OCI-LY1 (cell line): Measurements from ENCODE around the gene ARF6.
A peak's percentile ranks its signal among the peaks of the same experiment; 100 is the strongest.
"Not testable (repeated sequence)": the region's sequence is repeated elsewhere in the genome, so short reads cannot be mapped to it uniquely, and the experiment has no call there.

Experiments used
- H2AFZ ChIP-seq: fragments of 200-600 bp; sonication (generic), shearing (Covaris generic); 2 replicates; pipeline ENCODE4 v1.6.0; 2014; ENCODE audit warnings: antibody characterized with exemption, mild to moderate bottlenecking, low read length
- H3F3A ChIP-seq: fragments of 200-600 bp; sonication (generic), shearing (Covaris generic); 2 replicates; pipeline ENCODE4 v1.6.0; 2014; ENCODE audit warnings: mild to moderate bottlenecking, antibody characterized with exemption, low read length, moderate library complexity; ENCODE audit not compliant: insufficient read depth
- H3K27ac ChIP-seq: fragments of 200-600 bp; sonication (generic); 2 replicates; pipeline ENCODE4 v1.5.1; 2014; ENCODE audit warnings: low read length, mixed run types, mild to moderate bottlenecking, low read depth; ENCODE audit not compliant: poor library complexity, severe bottlenecking
- H3K27me3 ChIP-seq: fragments of 200-600 bp; sonication (generic); 2 replicates; pipeline ENCODE4 v1.6.0; 2014; ENCODE audit warnings: antibody characterized with exemption, mild to moderate bottlenecking, low read length, moderate library complexity; ENCODE audit not compliant: insufficient read depth
- H3K36me3 ChIP-seq: fragments of 200-600 bp; sonication (generic); 2 replicates; pipeline ENCODE4 v1.6.1; 2014; ENCODE audit warnings: mild to moderate bottlenecking, antibody characterized with exemption, low read length, moderate library complexity, mixed read lengths; ENCODE audit not compliant: insufficient read depth
- H3K4me1 ChIP-seq: fragments of 200-600 bp; sonication (generic); 2 replicates; pipeline ENCODE4 v1.5.1; 2014; ENCODE audit warnings: mild to moderate bottlenecking, low read length, moderate library complexity; ENCODE audit not compliant: insufficient read depth, severe bottlenecking
- H3K4me2 ChIP-seq: fragments of 200-600 bp; sonication (generic), shearing (Covaris generic); 2 replicates; pipeline ENCODE4 v1.6.1; 2014; ENCODE audit warnings: low read length
- H3K4me3 ChIP-seq: fragments of 200-600 bp; sonication (generic); 2 replicates; pipeline ENCODE4 v1.5.1; 2014; ENCODE audit warnings: low read length, low read depth, mild to moderate bottlenecking, mixed read lengths; ENCODE audit not compliant: poor library complexity, severe bottlenecking
- H3K79me2 ChIP-seq: fragments of 200-600 bp; shearing (Covaris generic); 2 replicates; pipeline ENCODE4 v1.6.1; 2016; ENCODE audit warnings: mixed run types, low read length, mixed read lengths; ENCODE audit not compliant: insufficient read depth
- H3K9ac ChIP-seq: fragments of 200-600 bp; sonication (generic), shearing (Covaris generic); 2 replicates; pipeline ENCODE4 v1.6.1; 2014; ENCODE audit warnings: mild to moderate bottlenecking, low read length, mixed read lengths
- H3K9me2 ChIP-seq: fragments of 200-600 bp; sonication (generic), shearing (Covaris generic); 2 replicates; pipeline ENCODE4 v1.6.1; 2014; ENCODE audit warnings: low read depth, mild to moderate bottlenecking, low read length, mixed read lengths
- H3K9me3 ChIP-seq: fragments of 200-600 bp; shearing (Covaris generic); 2 replicates; pipeline ENCODE4 v1.6.1; 2014; ENCODE audit warnings: low read length, mixed read lengths
- H4K20me1 ChIP-seq: fragments of 200-600 bp; sonication (generic), shearing (Covaris generic); 2 replicates; pipeline ENCODE4 v1.6.0; 2016; ENCODE audit warnings: mild to moderate bottlenecking, low read length; ENCODE audit not compliant: insufficient read depth
- EZH2 ChIP-seq: fragments of 200-600 bp; sonication (generic), shearing (Covaris generic); IDR thresholded peaks from 2 replicates; pipeline ENCODE4 v1.8.0; 2017; ENCODE audit warnings: borderline replicate concordance, mixed run types, mild to moderate bottlenecking, antibody characterized with exemption, low read length, moderate library complexity, mixed read lengths
- TF ChIP-seq, protein P1 (sequence below): fragments of 200-600 bp; sonication (generic), shearing (Covaris generic); IDR thresholded peaks from 2 replicates; pipeline ENCODE4 v1.5.1; 2017; ENCODE audit warnings: mild to moderate bottlenecking, antibody characterized with exemption, low read length, moderate library complexity, mixed read lengths

Gene ARF6

GRCh38 chr14:49892301-49892635, 614 bp upstream of the ARF6 start:
- peaks cover 41% of the 10 kb centered on the region for H3K4me1 ChIP-seq
- no peak for TF ChIP-seq EZH2
- TF ChIP-seq, protein P1, sequence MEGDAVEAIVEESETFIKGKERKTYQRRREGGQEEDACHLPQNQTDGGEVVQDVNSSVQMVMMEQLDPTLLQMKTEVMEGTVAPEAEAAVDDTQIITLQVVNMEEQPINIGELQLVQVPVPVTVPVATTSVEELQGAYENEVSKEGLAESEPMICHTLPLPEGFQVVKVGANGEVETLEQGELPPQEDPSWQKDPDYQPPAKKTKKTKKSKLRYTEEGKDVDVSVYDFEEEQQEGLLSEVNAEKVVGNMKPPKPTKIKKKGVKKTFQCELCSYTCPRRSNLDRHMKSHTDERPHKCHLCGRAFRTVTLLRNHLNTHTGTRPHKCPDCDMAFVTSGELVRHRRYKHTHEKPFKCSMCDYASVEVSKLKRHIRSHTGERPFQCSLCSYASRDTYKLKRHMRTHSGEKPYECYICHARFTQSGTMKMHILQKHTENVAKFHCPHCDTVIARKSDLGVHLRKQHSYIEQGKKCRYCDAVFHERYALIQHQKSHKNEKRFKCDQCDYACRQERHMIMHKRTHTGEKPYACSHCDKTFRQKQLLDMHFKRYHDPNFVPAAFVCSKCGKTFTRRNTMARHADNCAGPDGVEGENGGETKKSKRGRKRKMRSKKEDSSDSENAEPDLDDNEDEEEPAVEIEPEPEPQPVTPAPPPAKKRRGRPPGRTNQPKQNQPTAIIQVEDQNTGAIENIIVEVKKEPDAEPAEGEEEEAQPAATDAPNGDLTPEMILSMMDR, result no peak
- H3K27me3 ChIP-seq, result no peaks in the 10 kb centered on the region
- no peaks in the 10 kb centered on the region for H3K9me3 ChIP-seq
- peaks cover 43% of the 10 kb centered on the region for H3K79me2 ChIP-seq
- H3K4me3 ChIP-seq, result peak overlapping the region; percentile 92
- H3K27ac ChIP-seq, result peak overlapping the region; percentile 91
- H3K4me2 ChIP-seq, result peak overlapping the region; percentile 72
- H4K20me1 ChIP-seq, result no peaks in the 10 kb centered on the region
- peak overlapping the region; percentile 99 for H3K9ac ChIP-seq
- H2AFZ ChIP-seq, result no peak overlapping the region
- H3F3A ChIP-seq, result no peaks in the 10 kb centered on the region; the same call in 1 of the 2 replicates
- peaks cover 42% of the 10 kb centered on the region for H3K36me3 ChIP-seq
- no peaks in the 10 kb centered on the region for H3K9me2 ChIP-seq

- H4K20me1 ChIP-seq, result no peaks in the 10 kb centered on the region
- H3K27me3 ChIP-seq, result no peaks in the 10 kb centered on the region
- peaks cover 55% of the 10 kb centered on the region for H3K79me2 ChIP-seq
- peaks cover 54% of the 10 kb centered on the region for H3K4me1 ChIP-seq
- H3F3A ChIP-seq, result no peaks in the 10 kb centered on the region; the same call in 1 of the 2 replicates
- TF ChIP-seq EZH2, result no peak
- TF ChIP-seq, protein P1, result no peak
- peak overlapping the region; percentile 82 for H3K27ac ChIP-seq
- H3K9me3 ChIP-seq, result no peaks in the 10 kb centered on the region
- no peak overlapping the region for H2AFZ ChIP-seq
- H3K4me2 ChIP-seq, result peak overlapping the region; percentile 93
- peak overlapping the region; percentile 92 for H3K4me3 ChIP-seq
- peaks cover 53% of the 10 kb centered on the region for H3K36me3 ChIP-seq
- H3K9ac ChIP-seq, result peak overlapping the region; percentile 99
- H3K9me2 ChIP-seq, result no peaks in the 10 kb centered on the region
Observed at GRCh38 chr14:49893309-49894213, 679 bp downstream of the ARF6 start.

DNA sequence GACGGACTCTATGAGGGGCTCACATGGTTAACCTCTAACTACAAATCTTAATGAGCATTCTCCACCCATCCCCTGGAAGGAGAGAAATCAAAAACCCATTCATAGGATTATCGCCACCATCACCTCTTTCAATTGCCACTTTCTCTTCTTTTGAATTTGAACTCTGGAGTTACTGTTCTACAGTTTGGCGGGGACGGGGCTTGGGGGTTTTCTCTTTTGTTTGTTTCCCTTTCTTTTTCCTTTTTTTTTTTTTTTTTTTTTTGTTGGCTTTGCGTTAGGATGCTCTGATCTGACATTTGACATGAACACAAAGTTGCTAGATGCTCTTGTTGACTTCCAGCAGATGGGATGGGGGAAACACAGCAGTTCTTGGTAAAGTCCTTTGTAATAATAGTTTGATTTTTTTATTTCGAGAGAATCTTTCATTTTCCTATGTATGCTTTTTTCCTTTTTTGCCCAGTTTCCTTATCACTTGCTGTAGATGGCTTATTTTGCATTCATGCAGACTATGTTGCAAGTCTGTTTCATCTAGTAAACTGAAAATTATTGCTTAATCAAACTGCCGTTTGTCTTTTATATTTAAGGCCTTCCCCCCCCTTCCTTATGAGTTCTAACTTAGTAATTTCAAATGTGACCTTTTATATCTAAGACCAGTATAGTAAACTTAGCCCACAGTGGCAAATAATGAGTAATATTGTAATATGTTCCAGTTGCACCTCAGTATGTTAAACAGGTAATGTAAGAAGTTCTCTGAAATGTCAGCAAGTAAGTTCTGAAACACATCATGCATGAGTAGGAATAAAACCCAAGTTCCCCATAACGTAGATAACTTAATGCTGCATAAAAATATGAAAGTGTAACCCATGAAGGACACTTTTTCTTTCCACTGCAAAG, 1.6 kb downstream of the ARF6 start:
- peak overlapping the region; percentile 99 for H3K9ac ChIP-seq
- not testable (repeated sequence) for H3K9me2 ChIP-seq, H4K20me1 ChIP-seq, H3K27me3 ChIP-seq, H2AFZ ChIP-seq, H3K9me3 ChIP-seq, H3F3A ChIP-seq
- peaks cover 55% of the 10 kb centered on the region for H3K79me2 ChIP-seq
- peaks cover 53% of the 10 kb centered on the region for H3K36me3 ChIP-seq
- H3K4me2 ChIP-seq, result peak overlapping the region; percentile 93
- H3K27ac ChIP-seq, result peak overlapping the region; percentile 82
- H3K4me1 ChIP-seq, result peaks cover 63% of the 10 kb centered on the region
- peak overlapping the region; percentile 92 for H3K4me3 ChIP-seq
